Measurements from ENCODE around the gene CCR5AS.
"Not testable (repeated sequence)": the region's sequence is repeated elsewhere in the genome, so short reads cannot be mapped to it uniquely, and the experiment has no call there.

The CCR5AS gene

DNA sequence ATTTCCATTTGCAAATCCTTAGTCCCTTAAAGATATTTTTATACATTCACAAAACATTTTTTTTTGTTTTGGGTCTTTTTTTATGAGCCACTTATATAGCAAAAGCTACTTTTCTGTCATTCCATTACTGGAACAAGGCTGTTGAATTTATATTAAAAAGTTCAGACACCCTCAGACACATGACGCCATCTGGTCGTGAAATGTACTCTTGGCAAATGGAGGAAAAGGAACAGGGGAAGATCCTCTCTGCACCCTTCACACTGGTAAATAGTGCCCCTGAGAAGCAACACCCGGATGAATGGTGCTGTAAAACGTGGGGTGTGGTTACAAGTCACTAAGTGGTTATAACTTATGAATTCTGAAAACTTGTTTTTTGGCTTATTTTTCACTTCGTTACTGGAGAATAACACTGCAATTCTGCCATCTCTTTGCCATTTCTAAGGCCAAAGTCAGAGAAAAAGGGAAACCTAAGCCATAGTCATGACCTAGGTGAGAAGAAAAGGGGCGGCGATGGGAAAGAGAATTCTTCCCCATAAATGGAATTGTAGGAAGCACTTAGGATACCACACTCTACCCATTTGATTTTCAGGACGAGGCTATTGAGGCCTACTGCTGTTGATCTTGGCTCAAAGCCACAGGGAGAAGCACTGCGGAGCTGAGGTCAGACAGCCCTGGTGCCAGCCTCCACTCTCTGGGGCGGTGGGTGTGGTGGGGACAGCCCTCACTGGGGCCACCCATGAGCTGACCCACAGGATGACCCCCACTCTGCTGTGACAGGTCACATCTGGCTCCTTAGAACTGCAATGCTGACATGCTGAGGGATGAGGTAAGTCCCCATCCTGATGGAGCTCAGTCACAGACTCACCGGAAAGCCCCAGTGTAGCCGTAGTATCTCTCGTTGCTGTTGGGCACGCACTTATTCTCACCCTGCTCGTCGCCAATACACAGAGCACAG lies 36.0 kb upstream of the CCR5AS start:
- 97 to 99% methylated on average over 8 to 10 of the region's 16 CpGs for WGBS, 2 experiments (ENCODE audit: insufficient coverage in 2 of 2)
- H3K4me3 ChIP-seq (ENCODE audit: extremely low read depth, insufficient read depth, low read length, poor library complexity, severe bottlenecking): no peak overlapping the region
- no peaks in the 10 kb centered on the region for H3K4me1 ChIP-seq (ENCODE audit: control insufficient read depth, insufficient read depth, low read length, poor library complexity, severe bottlenecking)
- no peaks in the 10 kb centered on the region for H3K9me3 ChIP-seq (ENCODE audit: control insufficient read depth, low read length)
- H3K36me3 ChIP-seq (ENCODE audit: control insufficient read depth, insufficient read depth, low read length): no peaks in the 10 kb centered on the region
- H3K27ac ChIP-seq (ENCODE audit: low read depth, low read length, severe bottlenecking): no peak overlapping the region

DNA sequence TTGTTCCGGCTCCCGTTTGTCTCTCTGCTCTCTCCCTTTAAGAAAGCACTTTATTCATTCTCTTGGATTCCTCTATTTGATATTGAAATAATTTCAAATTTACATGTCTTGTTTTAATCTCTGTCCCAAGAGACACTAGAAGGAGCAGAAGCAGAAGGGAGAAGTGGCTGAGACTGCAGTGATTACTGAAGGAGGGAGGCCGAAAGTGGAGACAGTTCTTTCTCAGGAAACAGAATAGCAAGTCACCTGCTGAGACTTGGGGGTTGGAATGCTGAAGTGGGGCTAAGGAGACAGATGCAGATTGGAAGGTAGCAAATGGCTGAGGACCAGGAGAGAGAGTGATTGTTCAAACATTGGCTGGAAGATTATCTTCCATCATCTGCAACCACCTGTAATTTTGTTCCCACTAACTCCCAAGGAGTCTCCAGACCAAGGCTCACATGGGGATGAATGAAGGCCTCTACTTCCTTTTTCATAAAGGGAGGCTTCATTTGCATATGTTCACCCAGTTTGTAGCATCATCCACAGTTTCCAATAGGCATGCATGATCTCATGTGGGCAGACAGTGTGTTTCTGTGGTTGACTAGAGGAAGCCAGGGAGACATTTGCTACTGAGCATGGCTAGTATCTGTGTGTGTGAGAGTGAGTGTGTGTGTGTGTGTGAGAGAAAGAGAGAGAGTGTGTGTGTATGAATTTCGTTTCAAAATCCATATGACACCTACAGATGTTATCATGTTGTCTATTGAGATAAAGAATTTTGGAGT lies 33.8 kb upstream of the CCR5AS start:
- H3K9me3 ChIP-seq (ENCODE audit: control insufficient read depth, low read length): no peaks in the 10 kb centered on the region
- H3K27ac ChIP-seq (ENCODE audit: low read depth, low read length, severe bottlenecking): no peak overlapping the region
- H3K4me3 ChIP-seq (ENCODE audit: extremely low read depth, insufficient read depth, low read length, poor library complexity, severe bottlenecking): no peak overlapping the region
- H3K4me1 ChIP-seq (ENCODE audit: control insufficient read depth, insufficient read depth, low read length, poor library complexity, severe bottlenecking): no peaks in the 10 kb centered on the region
- 69 to 88% methylated on average over 1 of the region's 4 CpGs for WGBS, 2 experiments (ENCODE audit: insufficient coverage in 2 of 2)
- H3K36me3 ChIP-seq (ENCODE audit: control insufficient read depth, insufficient read depth, low read length): no peaks in the 10 kb centered on the region

DNA sequence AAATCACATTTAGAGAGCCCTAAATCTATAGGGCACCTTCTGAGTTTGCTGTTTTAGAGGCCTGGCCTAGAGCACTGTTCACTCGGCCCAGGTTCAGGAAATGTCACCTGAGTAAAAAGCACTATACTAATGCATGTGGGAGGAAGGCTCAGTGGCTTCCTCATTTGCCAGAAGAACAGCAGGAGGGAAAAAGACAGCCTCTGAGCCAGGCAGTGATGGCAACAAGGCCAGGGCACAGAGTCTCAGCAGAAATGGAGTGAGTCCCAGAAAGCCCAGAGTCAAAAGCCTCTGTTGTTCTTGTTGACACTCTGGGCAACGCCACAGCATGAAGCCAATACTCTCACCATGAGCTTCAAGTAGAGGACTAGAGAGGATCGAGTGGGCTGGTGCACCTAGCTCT lies 32.0 kb upstream of the CCR5AS start:
- H3K4me1 ChIP-seq (ENCODE audit: control insufficient read depth, insufficient read depth, low read length, poor library complexity, severe bottlenecking): no peaks in the 10 kb centered on the region
- no peaks in the 10 kb centered on the region for H3K9me3 ChIP-seq (ENCODE audit: control insufficient read depth, low read length)
- no peaks in the 10 kb centered on the region for H3K36me3 ChIP-seq (ENCODE audit: control insufficient read depth, insufficient read depth, low read length)
- WGBS, 2 experiments (ENCODE audit: insufficient coverage in 2 of 2): 86 to 93% methylated on average over 3 of the region's 3 CpGs
- H3K27ac ChIP-seq (ENCODE audit: low read depth, low read length, severe bottlenecking): no peak overlapping the region
- no peak overlapping the region for H3K4me3 ChIP-seq (ENCODE audit: extremely low read depth, insufficient read depth, low read length, poor library complexity, severe bottlenecking)

DNA sequence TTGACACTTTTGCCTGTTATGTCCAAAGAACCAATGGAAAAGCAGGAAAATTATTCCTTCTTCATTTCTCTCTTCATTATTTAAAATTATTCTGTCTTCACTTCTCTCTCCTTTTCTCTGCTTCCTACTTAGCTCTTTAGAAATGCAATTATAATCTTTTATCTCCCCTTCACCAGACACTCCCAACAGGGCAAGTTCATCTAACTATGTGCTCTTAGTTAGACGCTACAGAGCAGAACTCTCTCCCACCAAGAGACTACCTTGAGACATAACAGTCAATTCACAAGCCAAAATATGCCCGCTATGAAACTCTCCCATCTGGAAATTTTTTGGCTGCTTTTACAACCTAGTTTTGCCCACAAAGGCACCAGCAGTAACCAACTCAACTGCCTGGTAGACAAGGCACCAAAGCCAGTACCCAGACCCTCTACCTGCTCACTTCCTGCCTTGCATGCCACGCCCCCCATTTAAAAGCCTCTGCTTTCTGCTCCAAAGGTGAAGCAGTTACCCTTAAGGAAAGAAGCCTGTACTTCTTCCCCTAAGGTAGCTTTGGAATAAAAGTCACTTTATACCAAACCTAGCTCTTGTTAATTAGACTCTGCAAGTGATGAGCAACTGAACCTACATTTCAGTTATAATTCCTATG lies 28.3 kb upstream of the CCR5AS start:
- H3K27ac ChIP-seq (ENCODE audit: low read depth, low read length, severe bottlenecking): no peak overlapping the region
- no peak overlapping the region for H3K4me3 ChIP-seq (ENCODE audit: extremely low read depth, insufficient read depth, low read length, poor library complexity, severe bottlenecking)
- peaks cover 2% of the 10 kb centered on the region for H3K4me1 ChIP-seq (ENCODE audit: control insufficient read depth, insufficient read depth, low read length, poor library complexity, severe bottlenecking)
- H3K36me3 ChIP-seq (ENCODE audit: control insufficient read depth, insufficient read depth, low read length): no peaks in the 10 kb centered on the region
- WGBS, 2 experiments (ENCODE audit: insufficient coverage in 2 of 2): 84 to 91% methylated on average over 3 of the region's 3 CpGs
- peaks cover 6% of the 10 kb centered on the region for H3K9me3 ChIP-seq (ENCODE audit: control insufficient read depth, low read length)

DNA sequence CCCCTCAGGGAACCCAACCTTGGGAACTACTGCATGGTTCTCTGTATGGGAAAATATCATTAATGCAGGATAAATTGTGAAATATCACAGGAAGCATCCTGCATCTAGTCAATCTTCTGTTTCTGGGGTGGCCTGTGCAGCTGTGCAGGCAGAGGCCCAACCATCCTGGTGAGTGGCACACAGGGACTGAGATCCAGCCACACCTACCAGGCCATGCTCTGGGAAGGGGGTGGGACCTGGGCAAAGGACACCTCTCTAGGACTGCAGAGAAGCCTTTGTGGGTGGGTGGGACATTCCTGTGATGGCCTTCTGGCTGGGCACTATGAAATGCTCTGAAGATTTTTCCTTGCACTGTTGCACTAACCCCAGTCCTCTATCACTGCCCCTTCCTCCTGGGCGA lies 27.0 kb upstream of the CCR5AS start:
- Histone ChIP-seq H3K27ac (ENCODE audit: low read depth, low read length, severe bottlenecking) (no peak overlapping the region), H3K9me3 (ENCODE audit: control insufficient read depth, low read length) (peaks cover 6% of the 10 kb centered on the region), H3K36me3 (ENCODE audit: control insufficient read depth, insufficient read depth, low read length) (no peaks in the 10 kb centered on the region), H3K4me3 (ENCODE audit: extremely low read depth, insufficient read depth, low read length, poor library complexity, severe bottlenecking) (no peak overlapping the region), H3K4me1 (ENCODE audit: control insufficient read depth, insufficient read depth, low read length, poor library complexity, severe bottlenecking) (peaks cover 2% of the 10 kb centered on the region)
- WGBS, 2 experiments (ENCODE audit: insufficient coverage in 2 of 2): no CpG with 5 or more reads among the region's 1 CpG

DNA sequence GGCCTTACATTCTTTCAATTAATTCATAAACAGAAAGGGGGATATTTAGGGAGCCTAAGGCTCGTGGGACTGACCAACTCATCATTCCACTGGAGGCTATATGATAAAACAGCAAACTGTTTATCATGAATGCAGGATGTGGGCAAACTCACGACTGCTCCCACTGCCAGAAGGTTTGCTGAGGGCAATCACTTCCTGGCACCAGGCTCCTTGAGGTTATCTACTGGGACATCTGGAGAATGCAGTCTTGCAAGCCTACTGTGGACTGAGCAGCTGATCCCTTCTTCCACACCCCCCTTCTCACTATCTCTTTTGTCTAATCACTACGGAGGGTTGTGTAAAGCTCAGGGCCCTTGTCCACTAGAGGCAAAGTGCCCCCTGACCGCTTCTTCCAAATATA lies 26.3 kb upstream of the CCR5AS start:
- H3K9me3 ChIP-seq (ENCODE audit: control insufficient read depth, low read length); H3K36me3 ChIP-seq (ENCODE audit: control insufficient read depth, insufficient read depth, low read length); H3K4me1 ChIP-seq (ENCODE audit: control insufficient read depth, insufficient read depth, low read length, poor library complexity, severe bottlenecking); H3K4me3 ChIP-seq (ENCODE audit: extremely low read depth, insufficient read depth, low read length, poor library complexity, severe bottlenecking); H3K27ac ChIP-seq (ENCODE audit: low read depth, low read length, severe bottlenecking): not testable (repeated sequence)
- 78 to 90% methylated on average over 2 to 3 of the region's 4 CpGs for WGBS, 2 experiments (ENCODE audit: insufficient coverage in 2 of 2)

DNA sequence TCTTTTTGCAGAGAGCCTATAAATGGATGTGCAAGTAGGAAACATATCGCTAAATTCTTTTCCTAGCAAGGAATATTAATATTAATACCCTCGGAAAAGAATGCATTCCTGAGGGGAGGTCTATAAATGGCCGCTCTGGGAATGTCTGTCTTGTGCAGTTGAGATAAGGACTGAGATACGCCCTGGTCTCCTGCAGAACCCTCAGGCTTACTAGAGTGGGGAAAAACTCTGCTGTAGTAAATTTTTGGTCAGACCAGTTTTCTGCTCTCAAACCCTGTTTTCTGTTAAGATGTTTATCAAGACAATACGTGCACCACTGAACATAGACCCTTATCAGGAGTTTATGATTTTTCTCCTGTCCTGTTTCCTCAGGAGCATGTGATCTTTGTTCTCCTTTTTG lies 25.0 kb upstream of the CCR5AS start:
- 86 to 92% methylated on average over 1 to 3 of the region's 5 CpGs for WGBS, 2 experiments (ENCODE audit: insufficient coverage in 2 of 2)
- not testable (repeated sequence) for H3K36me3 ChIP-seq (ENCODE audit: control insufficient read depth, insufficient read depth, low read length)

DNA sequence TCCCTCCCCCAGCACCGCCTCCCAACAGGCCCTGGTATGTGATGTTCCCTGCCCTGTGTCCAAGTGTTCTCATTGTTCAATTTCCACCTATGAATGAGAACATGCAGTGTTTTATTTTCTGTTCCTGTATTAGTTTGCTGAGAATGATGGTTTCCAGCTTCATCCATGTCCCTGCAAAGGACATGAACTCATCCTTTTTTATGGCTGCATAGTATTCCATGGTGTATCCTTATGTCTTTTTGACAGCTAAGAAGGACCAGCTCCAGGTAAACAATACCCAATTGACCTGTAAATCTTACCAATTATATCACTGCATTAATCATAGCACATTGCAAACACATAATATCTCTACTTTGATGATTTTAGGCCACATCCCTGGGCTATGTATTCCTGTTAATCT lies 24.0 kb upstream of the CCR5AS start:
- H3K36me3 ChIP-seq (ENCODE audit: control insufficient read depth, insufficient read depth, low read length); H3K4me1 ChIP-seq (ENCODE audit: control insufficient read depth, insufficient read depth, low read length, poor library complexity, severe bottlenecking); H3K27ac ChIP-seq (ENCODE audit: low read depth, low read length, severe bottlenecking); H3K9me3 ChIP-seq (ENCODE audit: control insufficient read depth, low read length); H3K4me3 ChIP-seq (ENCODE audit: extremely low read depth, insufficient read depth, low read length, poor library complexity, severe bottlenecking): not testable (repeated sequence)
- WGBS, 2 experiments (ENCODE audit: insufficient coverage in 2 of 2): 100% methylated on average over 1 of the region's 1 CpG; no CpG with 5 or more reads in 1 of the 2 experiments

More for the DNA sequence above, 25.0 kb upstream of the CCR5AS start:
- not testable (repeated sequence) for H3K4me3 ChIP-seq (ENCODE audit: extremely low read depth, insufficient read depth, low read length, poor library complexity, severe bottlenecking); H3K9me3 ChIP-seq (ENCODE audit: control insufficient read depth, low read length); H3K27ac ChIP-seq (ENCODE audit: low read depth, low read length, severe bottlenecking); H3K4me1 ChIP-seq (ENCODE audit: control insufficient read depth, insufficient read depth, low read length, poor library complexity, severe bottlenecking)

DNA sequence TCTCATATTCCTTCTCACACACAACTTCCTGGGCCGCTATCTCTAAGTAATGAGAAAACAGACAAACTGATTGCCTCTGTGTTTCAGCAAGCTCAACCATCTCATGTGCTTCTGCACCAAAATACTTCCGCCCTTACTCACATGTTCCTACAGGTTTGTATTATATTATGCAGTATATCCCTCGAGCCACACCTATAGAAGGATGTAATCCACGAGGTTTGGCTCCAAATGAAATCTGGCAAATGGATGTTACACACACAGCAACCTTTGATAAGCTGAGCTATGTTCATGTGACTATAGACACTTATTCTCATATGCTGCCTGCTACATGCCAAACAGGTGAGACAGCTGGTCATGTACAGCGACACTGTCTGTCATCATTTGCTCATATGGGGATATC lies 22.8 kb upstream of the CCR5AS start:
- Histone ChIP-seq H3K27ac (ENCODE audit: low read depth, low read length, severe bottlenecking) (no peak overlapping the region), H3K4me1 (ENCODE audit: control insufficient read depth, insufficient read depth, low read length, poor library complexity, severe bottlenecking) (peaks cover 2% of the 10 kb centered on the region), H3K9me3 (ENCODE audit: control insufficient read depth, low read length) (peaks cover 6% of the 10 kb centered on the region), H3K4me3 (ENCODE audit: extremely low read depth, insufficient read depth, low read length, poor library complexity, severe bottlenecking) (no peak overlapping the region), H3K36me3 (ENCODE audit: control insufficient read depth, insufficient read depth, low read length) (no peaks in the 10 kb centered on the region)
- 70 to 83% methylated on average over 2 to 3 of the region's 5 CpGs for WGBS, 2 experiments (ENCODE audit: insufficient coverage in 2 of 2)

DNA sequence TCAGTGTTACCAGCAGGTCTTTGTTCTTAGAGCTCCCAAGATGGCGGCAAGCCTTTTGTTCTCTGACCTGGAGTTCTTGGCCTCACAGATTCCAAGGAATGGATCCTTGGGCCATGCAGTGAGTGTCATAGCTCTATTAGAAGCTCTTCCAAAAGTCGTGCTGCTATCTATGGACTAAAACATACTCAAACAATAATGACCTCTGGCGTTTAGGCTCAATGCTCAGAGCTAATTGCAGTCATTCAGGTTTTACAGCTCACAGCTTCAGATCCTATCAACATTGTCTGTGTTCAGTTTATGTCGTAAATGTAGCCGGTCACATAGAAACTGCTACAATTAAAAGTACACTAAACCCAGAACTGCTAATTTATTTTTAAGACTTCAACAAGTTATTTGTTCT lies 22.4 kb upstream of the CCR5AS start:
- Histone ChIP-seq H3K9me3 (ENCODE audit: control insufficient read depth, low read length) (peaks cover 6% of the 10 kb centered on the region), H3K36me3 (ENCODE audit: control insufficient read depth, insufficient read depth, low read length) (no peaks in the 10 kb centered on the region), H3K27ac (ENCODE audit: low read depth, low read length, severe bottlenecking) (no peak overlapping the region), H3K4me3 (ENCODE audit: extremely low read depth, insufficient read depth, low read length, poor library complexity, severe bottlenecking) (no peak overlapping the region), H3K4me1 (ENCODE audit: control insufficient read depth, insufficient read depth, low read length, poor library complexity, severe bottlenecking) (peaks cover 2% of the 10 kb centered on the region)
- 93 to 95% methylated on average over 4 to 5 of the region's 5 CpGs for WGBS, 2 experiments (ENCODE audit: insufficient coverage in 2 of 2)
